Activated naive CD4-positive, alpha-beta T cell (primary cell): ENCODE data around the gene CTAGE8.
"Not testable (repeated sequence)": the region's sequence is repeated elsewhere in the genome, so short reads cannot be mapped to it uniquely, and the experiment has no call there.

ENCODE experiments used
- DNase-seq, 4 experiments: peaks; one replicate each; lab custom pipeline; 2025; lab: John Stamatoyannopoulos, UW

Gene CTAGE8

GRCh38 chr7:144256112-144256511, 13.0 kb downstream of the CTAGE8 start:
- no peak for DNase-seq

GRCh38 chr7:144255471-144255897, 13.6 kb downstream of the CTAGE8 start:
- no peak for DNase-seq

GRCh38 chr7:144252307-144252706, 16.8 kb downstream of the CTAGE8 start:
- DNase-seq = not testable (repeated sequence)

- not testable (repeated sequence) for DNase-seq
Observed at GRCh38 chr7:144247674-144248330, 21.3 kb downstream of the CTAGE8 start.

GRCh38 chr7:144246967-144247366, 22.1 kb downstream of the CTAGE8 start:
- not testable (repeated sequence) for DNase-seq

GRCh38 chr7:144245372-144245771, 23.7 kb downstream of the CTAGE8 start:
- DNase-seq = not testable (repeated sequence)

GRCh38 chr7:144239365-144239764, 29.7 kb downstream of the CTAGE8 start, which contains the start of gene OR2A42:
OR2A42 (minus strand) TSS chr7:144239605; CDS start chr7:144232843, 6,762 bp downstream.
- DNase-seq = not testable (repeated sequence)

GRCh38 chr7:144238530-144239082, 30.5 kb downstream of the CTAGE8 start:
- not testable (repeated sequence) for DNase-seq

GRCh38 chr7:144233039-144233438, 36.0 kb downstream of the CTAGE8 start:
- DNase-seq = not testable (repeated sequence)

- not testable (repeated sequence) for DNase-seq
Observed at GRCh38 chr7:144231027-144231426, 38.1 kb downstream of the CTAGE8 start.

- not testable (repeated sequence) for DNase-seq
Observed at GRCh38 chr7:144228810-144229209, 40.3 kb downstream of the CTAGE8 start.

- not testable (repeated sequence) for DNase-seq
Observed at GRCh38 chr7:144226866-144227265, 42.2 kb downstream of the CTAGE8 start.

- not testable (repeated sequence) for DNase-seq
Observed at GRCh38 chr7:144223675-144224074, 45.4 kb downstream of the CTAGE8 start.

GRCh38 chr7:144220531-144220930, 48.6 kb downstream of the CTAGE8 start:
- DNase-seq = not testable (repeated sequence)

- not testable (repeated sequence) for DNase-seq
Observed at GRCh38 chr7:144219149-144219548, 49.9 kb downstream of the CTAGE8 start.

- not testable (repeated sequence) for DNase-seq
Observed at GRCh38 chr7:144218581-144218980, 50.5 kb downstream of the CTAGE8 start.

GRCh38 chr7:144217200-144217599, 51.9 kb downstream of the CTAGE8 start:
- DNase-seq = not testable (repeated sequence)
